AML-193 (cell line): Measurements from ENCODE around the gene OR11H7.
"Not testable (repeated sequence)": the region's sequence is repeated elsewhere in the genome, so short reads cannot be mapped to it uniquely, and the experiment has no call there.

Source experiments
- DNase-seq, 2 experiments: peaks; one replicate each; lab custom pipeline; 2025; lab: John Stamatoyannopoulos, UW

OR11H7 gene

GRCh38 chr14:20278414-20278813, 49.6 kb downstream of the OR11H7 start:
- DNase-seq, result no peak

- DNase-seq, result not testable (repeated sequence)
Observed at GRCh38 chr14:20280265-20280664, 51.5 kb downstream of the OR11H7 start.
